ENCODE measurements around the gene CENPA. TPM values are rescaled to one million over a fixed set of nuclear protein-coding genes. Genes with fewer than 3 reads are reported as not detected.
"Not testable (repeated sequence)": the region's sequence is repeated elsewhere in the genome, so short reads cannot be mapped to it uniquely, and the experiment has no call there.

Gene CENPA
- total and polyA plus RNA-seq, 7 donors, result 0.12 to 0.23 TPM; not detected in 5

DNA sequence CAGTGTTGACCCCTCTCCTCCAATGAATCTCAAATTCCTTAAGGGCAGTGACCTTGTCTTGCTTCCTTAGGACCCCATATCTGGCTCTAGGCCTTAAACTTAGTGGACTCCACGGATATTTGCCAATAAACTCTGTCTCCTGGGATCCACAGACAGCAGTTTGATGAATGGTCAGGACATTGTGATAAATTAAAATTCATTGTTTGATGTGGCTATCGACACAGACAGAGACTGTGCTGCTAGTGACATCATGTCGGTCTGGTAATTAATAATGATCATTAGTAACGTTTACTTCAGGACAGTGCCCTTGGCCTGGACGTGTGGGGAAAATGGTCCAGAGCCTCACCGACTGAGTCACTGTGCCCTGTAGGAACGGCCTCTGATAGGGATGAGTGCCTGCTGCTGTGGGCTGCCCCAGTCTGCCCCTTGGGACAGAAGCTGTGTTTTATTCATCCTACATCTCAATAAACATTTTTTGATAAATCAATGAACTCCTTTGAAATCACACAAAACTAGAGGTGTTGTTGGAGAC, 27.0 kb upstream of the CENPA start:
- 61 to 67% (median 66%) methylated on average over 7 of the region's 7 CpGs for WGBS, 3 donors
- no peak for ATAC-seq
- TF ChIP-seq, protein P1, sequence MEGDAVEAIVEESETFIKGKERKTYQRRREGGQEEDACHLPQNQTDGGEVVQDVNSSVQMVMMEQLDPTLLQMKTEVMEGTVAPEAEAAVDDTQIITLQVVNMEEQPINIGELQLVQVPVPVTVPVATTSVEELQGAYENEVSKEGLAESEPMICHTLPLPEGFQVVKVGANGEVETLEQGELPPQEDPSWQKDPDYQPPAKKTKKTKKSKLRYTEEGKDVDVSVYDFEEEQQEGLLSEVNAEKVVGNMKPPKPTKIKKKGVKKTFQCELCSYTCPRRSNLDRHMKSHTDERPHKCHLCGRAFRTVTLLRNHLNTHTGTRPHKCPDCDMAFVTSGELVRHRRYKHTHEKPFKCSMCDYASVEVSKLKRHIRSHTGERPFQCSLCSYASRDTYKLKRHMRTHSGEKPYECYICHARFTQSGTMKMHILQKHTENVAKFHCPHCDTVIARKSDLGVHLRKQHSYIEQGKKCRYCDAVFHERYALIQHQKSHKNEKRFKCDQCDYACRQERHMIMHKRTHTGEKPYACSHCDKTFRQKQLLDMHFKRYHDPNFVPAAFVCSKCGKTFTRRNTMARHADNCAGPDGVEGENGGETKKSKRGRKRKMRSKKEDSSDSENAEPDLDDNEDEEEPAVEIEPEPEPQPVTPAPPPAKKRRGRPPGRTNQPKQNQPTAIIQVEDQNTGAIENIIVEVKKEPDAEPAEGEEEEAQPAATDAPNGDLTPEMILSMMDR (IDR thresholded peaks at IDR 0.05), result no peak

DNA sequence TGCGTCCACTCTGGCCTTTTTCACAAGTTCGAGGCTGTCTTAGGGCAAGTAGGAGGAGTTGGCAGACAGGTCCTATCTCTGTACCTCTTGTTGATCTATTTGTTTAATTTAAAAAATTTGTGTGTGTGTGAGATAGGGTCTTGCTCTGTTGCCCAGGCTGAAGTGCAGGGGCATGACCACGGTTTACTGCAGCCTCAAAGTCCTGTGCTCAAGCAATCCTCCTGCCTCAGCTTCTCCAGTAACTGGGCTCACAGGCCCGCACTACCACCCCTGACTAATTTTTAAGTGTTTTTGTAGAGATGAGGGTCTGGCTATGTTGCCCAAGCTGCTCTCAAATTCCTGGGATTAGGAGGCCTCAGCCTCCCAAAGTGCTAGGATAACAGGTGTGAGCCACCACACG, 26.0 kb upstream of the CENPA start:
- intact Hi-C loops (cut with DNase I), result no loop called here
- WGBS, 3 donors, result 86 to 90% (median 89%) methylated on average over 5 of the region's 5 CpGs
- TF ChIP-seq, protein P1 (IDR thresholded peaks at IDR 0.05), result no peak
- Histone ChIP-seq H3K36me3 (ENCODE audit: insufficient read depth in 1 of 2, low read depth in 1 of 2) (no peaks in the 10 kb centered on the region), H3K27ac (no peak overlapping the region), H3K9me3 (no peaks in the 10 kb centered on the region), H3K27me3 (ENCODE audit: insufficient read depth in 3 of 3, low read length in 2 of 3) (no peaks in the 10 kb centered on the region), H3K4me3 (no peak overlapping the region), H3K4me1 (peaks cover 24% of the 10 kb centered on the region)
- no peak for DNase-seq
- no peak for ATAC-seq

More for the DNA sequence above, 27.0 kb upstream of the CENPA start:
- H3K36me3 ChIP-seq (ENCODE audit: insufficient read depth in 1 of 2, low read depth in 1 of 2), result no peaks in the 10 kb centered on the region
- no peak overlapping the region for H3K4me3 ChIP-seq
- peaks cover 23% of the 10 kb centered on the region for H3K4me1 ChIP-seq
- intact Hi-C loops (cut with DNase I), result no loop called here
- peak overlapping the region; percentile 65 for H3K27ac ChIP-seq
- H3K27me3 ChIP-seq (ENCODE audit: insufficient read depth in 3 of 3, low read length in 2 of 3), result no peaks in the 10 kb centered on the region
- DNase-seq, result no peak
- H3K9me3 ChIP-seq, result no peaks in the 10 kb centered on the region

DNA sequence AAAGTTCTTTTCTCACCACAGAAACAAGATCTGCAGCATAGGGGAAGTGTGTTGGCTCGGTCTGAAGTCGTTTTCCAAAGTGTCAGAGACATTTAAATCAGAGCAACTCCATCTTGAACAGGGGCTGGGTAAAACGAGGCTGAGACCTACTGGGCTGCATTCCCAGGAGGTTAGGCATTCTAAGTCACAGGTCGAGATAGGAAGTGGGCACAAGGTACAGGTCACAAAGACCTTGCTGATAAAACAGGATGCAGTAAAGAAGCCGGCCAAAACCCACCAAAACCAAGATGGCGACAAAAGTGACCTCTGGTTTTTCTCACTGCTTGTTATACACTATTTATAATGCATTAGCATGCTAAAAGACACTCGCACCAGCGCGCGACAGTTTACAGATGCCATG, 24.9 kb upstream of the CENPA start:
- not testable (repeated sequence) for H3K27ac ChIP-seq

DNA sequence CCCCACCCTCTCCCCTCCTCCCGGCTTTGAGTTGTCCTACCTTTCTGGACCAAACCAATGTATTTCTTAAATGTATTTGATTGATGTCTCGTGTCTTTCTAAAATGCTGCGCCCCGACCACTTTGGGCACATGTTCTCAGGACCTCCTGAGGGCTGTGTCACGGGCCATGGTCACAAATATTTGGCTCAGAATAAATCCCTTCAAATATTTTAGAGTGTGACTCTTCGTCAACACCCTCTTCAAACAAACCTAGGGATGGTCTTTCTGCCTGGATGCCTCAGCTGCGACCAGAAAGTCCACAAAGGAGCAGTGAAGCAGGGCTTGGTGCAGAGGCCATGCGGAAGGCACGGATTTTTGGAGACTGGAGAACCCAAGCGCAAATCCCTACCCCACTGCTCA, 22.8 kb upstream of the CENPA start:
- Histone ChIP-seq H3K4me3 (no peak overlapping the region), H3K27ac (no peak overlapping the region), H3K9me3 (no peaks in the 10 kb centered on the region), H3K4me1 (peaks cover 32% of the 10 kb centered on the region), H3K27me3 (ENCODE audit: insufficient read depth in 3 of 3, low read length in 2 of 3) (no peaks in the 10 kb centered on the region), H3K36me3 (ENCODE audit: insufficient read depth in 1 of 2, low read depth in 1 of 2) (no peaks in the 10 kb centered on the region)
- TF ChIP-seq, protein P1 (IDR thresholded peaks at IDR 0.05), result no peak
- WGBS, 3 donors, result 95 to 97% (median 96%) methylated on average over 10 of the region's 10 CpGs
- DNase-seq (no peak), ATAC-seq (no peak)
- intact Hi-C loops (cut with DNase I), result no loop called here

More for the DNA sequence above, 24.9 kb upstream of the CENPA start:
- WGBS, 3 donors, result 76 to 78% (median 77%) methylated on average over 10 of the region's 10 CpGs
- H3K27me3 ChIP-seq (ENCODE audit: insufficient read depth in 3 of 3, low read length in 2 of 3); H3K36me3 ChIP-seq (ENCODE audit: insufficient read depth in 1 of 2, low read depth in 1 of 2); DNase-seq; H3K4me3 ChIP-seq; intact Hi-C loops (cut with DNase I); H3K9me3 ChIP-seq; ATAC-seq: not testable (repeated sequence)
- H3K4me1 ChIP-seq, result peaks cover 33% of the 10 kb centered on the region

DNA sequence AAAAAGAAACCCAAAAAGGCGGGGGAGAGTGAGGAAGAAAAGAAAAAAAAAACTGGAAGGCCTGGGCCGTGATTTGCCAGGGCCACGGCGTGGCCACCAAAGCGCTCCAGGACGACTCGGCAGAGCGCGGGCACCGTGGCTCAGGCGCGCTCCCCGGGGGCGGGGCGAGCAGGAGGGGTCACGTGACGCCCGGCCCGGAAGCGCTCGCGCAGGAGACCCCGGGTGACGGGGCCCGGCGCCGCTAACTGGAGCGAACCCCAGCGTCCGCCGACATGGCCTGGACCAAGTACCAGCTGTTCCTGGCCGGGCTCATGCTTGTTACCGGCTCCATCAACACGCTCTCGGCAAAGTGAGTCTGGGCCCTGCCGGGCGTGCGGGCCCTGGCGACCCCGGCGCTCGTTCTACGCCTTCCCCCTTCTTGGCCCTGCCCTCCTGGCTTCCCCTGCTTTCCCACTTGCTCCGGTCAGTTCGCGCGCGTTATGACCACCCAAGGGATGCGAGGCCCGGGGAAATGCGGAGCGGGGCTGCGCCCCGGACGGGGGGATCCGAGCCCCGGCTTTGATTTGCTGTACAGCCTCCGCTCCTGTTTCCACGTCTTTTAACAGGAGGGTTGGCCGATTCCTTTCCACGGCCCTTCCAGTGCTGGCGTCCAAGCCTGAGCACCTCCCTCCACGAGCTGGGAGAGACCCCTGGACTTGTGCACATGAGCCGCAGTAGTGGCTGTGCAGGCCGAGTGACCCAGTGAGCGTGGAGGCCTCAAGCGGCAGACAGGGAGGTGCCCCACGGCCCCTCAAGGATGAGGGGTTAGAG, 21.6 kb upstream of the CENPA start, which contains the start of gene SLC35F6:
SLC35F6 (plus strand) TSS at position 207 of the 810 bp plus-strand sequence; CDS start at position 273, 66 bp downstream.
- WGBS, 3 donors, result 1% methylated on average over 53 to 68 of the region's 68 CpGs
- ATAC-seq, result peak; percentile 95 to 98 (median 96)
- no peaks in the 10 kb centered on the region for H3K9me3 ChIP-seq
- H3K27me3 ChIP-seq (ENCODE audit: insufficient read depth in 3 of 3, low read length in 2 of 3), result no peaks in the 10 kb centered on the region
- DNase-seq, result peak; percentile 88 to 93
- intact Hi-C loops (cut with DNase I), result no loop called here
- H3K27ac ChIP-seq, result peak within 1 kb of the TSS; percentile 88
- peaks cover 25% of the 10 kb centered on the region for H3K4me1 ChIP-seq
- no peaks in the 10 kb centered on the region for H3K36me3 ChIP-seq (ENCODE audit: insufficient read depth in 1 of 2, low read depth in 1 of 2)
- TF ChIP-seq, protein P1 (IDR thresholded peaks at IDR 0.05), result no peak
- peak within 1 kb of the TSS; percentile 85 for H3K4me3 ChIP-seq

All from psoas muscle (tissue), 8 donors.